Activated naive CD8-positive, alpha-beta T cell treated with anti-CD3 and anti-CD28 coated beads for 36 hours (primary cell): ENCODE data around the gene AQP9. TPM values are rescaled to one million over a fixed set of nuclear protein-coding genes. Genes with fewer than 3 reads are reported as not detected.

Experiments
- DNase-seq: peaks from one replicate; pipeline ENCODE4 v3.0.0; 2021
- H3K27ac Mint-ChIP-seq: one replicate; pipeline ENCODE4 v1.8.0; 2022; ENCODE audit warnings: mild to moderate bottlenecking, moderate library complexity, mixed read lengths
- H3K27me3 Mint-ChIP-seq: one replicate; pipeline ENCODE4 v1.8.0; 2022; ENCODE audit warnings: mild to moderate bottlenecking, mixed read lengths
- H3K36me3 Mint-ChIP-seq: one replicate; pipeline ENCODE4 v1.8.0; 2021; ENCODE audit warnings: mild to moderate bottlenecking, mixed read lengths
- H3K4me1 Mint-ChIP-seq: one replicate; pipeline ENCODE4 v1.8.0; 2021; ENCODE audit warnings: mixed read lengths
- H3K4me3 Mint-ChIP-seq: one replicate; pipeline ENCODE4 v1.8.0; 2022; ENCODE audit warnings: mild to moderate bottlenecking, moderate library complexity, mixed read lengths
- H3K9me3 Mint-ChIP-seq: one replicate; pipeline ENCODE4 v1.8.0; 2022; ENCODE audit warnings: mixed read lengths
- total RNA-seq, 2 experiments: library from RNA; stranded (reverse); gene quantifications; one replicate each; pipeline ENCODE4 v1.2.3, GENCODE V29; 2021

The AQP9 gene
- total RNA-seq, 2 experiments from 2014 or later: not detected

GRCh38 chr15:58221591-58222241, 83.5 kb downstream of the AQP9 start:
- H3K4me3 Mint-ChIP-seq: no peak overlapping the region
- no peaks in the 10 kb centered on the region for H3K36me3 Mint-ChIP-seq
- H3K4me1 Mint-ChIP-seq: no peaks in the 10 kb centered on the region
- peaks cover 4% of the 10 kb centered on the region for H3K27me3 Mint-ChIP-seq
- H3K27ac Mint-ChIP-seq: no peak overlapping the region
- no peak for DNase-seq
- H3K9me3 Mint-ChIP-seq: peaks cover 2% of the 10 kb centered on the region

- no peak for DNase-seq
- Mint-ChIP-seq H3K27me3 (peaks cover 4% of the 10 kb centered on the region), H3K4me3 (no peak overlapping the region), H3K4me1 (no peaks in the 10 kb centered on the region), H3K9me3 (peaks cover 2% of the 10 kb centered on the region), H3K36me3 (no peaks in the 10 kb centered on the region), H3K27ac (no peak overlapping the region)
Measured at GRCh38 chr15:58222679-58223078, 84.5 kb downstream of the AQP9 start.

GRCh38 chr15:58223432-58223831, 85.3 kb downstream of the AQP9 start:
- no peak overlapping the region for H3K27ac Mint-ChIP-seq
- peaks cover 2% of the 10 kb centered on the region for H3K9me3 Mint-ChIP-seq
- H3K4me1 Mint-ChIP-seq: peaks cover 4% of the 10 kb centered on the region
- H3K4me3 Mint-ChIP-seq: no peak overlapping the region
- peaks cover 4% of the 10 kb centered on the region for H3K27me3 Mint-ChIP-seq
- no peaks in the 10 kb centered on the region for H3K36me3 Mint-ChIP-seq
- no peak for DNase-seq

GRCh38 chr15:58224068-58224467, 85.9 kb downstream of the AQP9 start:
- H3K4me1 Mint-ChIP-seq: peaks cover 10% of the 10 kb centered on the region
- H3K27me3 Mint-ChIP-seq: peaks cover 9% of the 10 kb centered on the region
- no peak for DNase-seq
- H3K36me3 Mint-ChIP-seq: no peaks in the 10 kb centered on the region
- peaks cover 2% of the 10 kb centered on the region for H3K9me3 Mint-ChIP-seq
- no peak overlapping the region for H3K27ac Mint-ChIP-seq
- no peak overlapping the region for H3K4me3 Mint-ChIP-seq

GRCh38 chr15:58227706-58228543, 89.7 kb downstream of the AQP9 start:
- Mint-ChIP-seq H3K9me3 (no peaks in the 10 kb centered on the region), H3K27ac (no peak overlapping the region), H3K4me1 (peaks cover 13% of the 10 kb centered on the region), H3K27me3 (peaks cover 6% of the 10 kb centered on the region), H3K4me3 (no peak overlapping the region), H3K36me3 (no peaks in the 10 kb centered on the region)
- DNase-seq: peak; percentile 57

- no peaks in the 10 kb centered on the region for H3K36me3 Mint-ChIP-seq
- no peak overlapping the region for H3K4me3 Mint-ChIP-seq
- DNase-seq: no peak
- H3K4me1 Mint-ChIP-seq: peaks cover 13% of the 10 kb centered on the region
- H3K27ac Mint-ChIP-seq: no peak overlapping the region
- peaks cover 6% of the 10 kb centered on the region for H3K27me3 Mint-ChIP-seq
- H3K9me3 Mint-ChIP-seq: no peaks in the 10 kb centered on the region
Measured at GRCh38 chr15:58228718-58229117, 90.5 kb downstream of the AQP9 start.

- Mint-ChIP-seq H3K4me1 (peaks cover 13% of the 10 kb centered on the region), H3K4me3 (no peak overlapping the region), H3K36me3 (no peaks in the 10 kb centered on the region), H3K9me3 (no peaks in the 10 kb centered on the region), H3K27me3 (peaks cover 6% of the 10 kb centered on the region), H3K27ac (no peak overlapping the region)
- no peak for DNase-seq
Measured at GRCh38 chr15:58229297-58229768, 91.2 kb downstream of the AQP9 start.

- Mint-ChIP-seq H3K27ac (no peak overlapping the region), H3K9me3 (no peaks in the 10 kb centered on the region), H3K36me3 (no peaks in the 10 kb centered on the region), H3K4me3 (no peak overlapping the region), H3K27me3 (peaks cover 6% of the 10 kb centered on the region), H3K4me1 (peaks cover 13% of the 10 kb centered on the region)
- DNase-seq: no peak
Measured at GRCh38 chr15:58232281-58233065, 94.3 kb downstream of the AQP9 start.

- no peaks in the 10 kb centered on the region for H3K9me3 Mint-ChIP-seq
- H3K36me3 Mint-ChIP-seq: no peaks in the 10 kb centered on the region
- peaks cover 10% of the 10 kb centered on the region for H3K4me1 Mint-ChIP-seq
- H3K4me3 Mint-ChIP-seq: no peak overlapping the region
- peaks cover 6% of the 10 kb centered on the region for H3K27me3 Mint-ChIP-seq
- H3K27ac Mint-ChIP-seq: no peak overlapping the region
- no peak for DNase-seq
Measured at GRCh38 chr15:58233341-58233740, 95.2 kb downstream of the AQP9 start.

Other genes starting within 250 kb of the AQP9 start
- under 1 TPM; 0.35 to 0.90 TPM for gene ALDH1A2, start 72.7 kb upstream of the AQP9 start, total RNA-seq